Type B pancreatic cell (in vitro differentiated cells): ENCODE measurements around the gene HPCAL1. TPM values are rescaled to one million over a fixed set of nuclear protein-coding genes. Genes with fewer than 3 reads are reported as not detected.

Experiments used
- DNase-seq: peaks from one replicate; pipeline ENCODE4 v3.0.0; 2021; ENCODE audit warnings: mixed read lengths; ENCODE audit not compliant: unreplicated experiment; ENCODE audit errors: extremely low spot score
- H3K27ac Mint-ChIP-seq: 2 replicates; pipeline ENCODE4 v1.8.0; 2021; ENCODE audit warnings: mild to moderate bottlenecking, mixed read lengths
- H3K27me3 Mint-ChIP-seq: 2 replicates; pipeline ENCODE4 v1.8.0; 2021; ENCODE audit warnings: mixed read lengths
- H3K36me3 Mint-ChIP-seq: 2 replicates; pipeline ENCODE4 v1.8.0; 2021; ENCODE audit warnings: mixed read lengths
- H3K4me1 Mint-ChIP-seq: one replicate; pipeline ENCODE4 v1.8.0; 2021; ENCODE audit warnings: mixed read lengths; ENCODE audit not compliant: unreplicated experiment
- H3K4me3 Mint-ChIP-seq: 2 replicates; pipeline ENCODE4 v1.8.0; 2021; ENCODE audit warnings: mild to moderate bottlenecking, mixed read lengths
- H3K9me3 Mint-ChIP-seq: 2 replicates; pipeline ENCODE4 v1.8.0; 2021; ENCODE audit warnings: mixed read lengths
- total RNA-seq: library from RNA; stranded (reverse); gene quantifications from 2 replicates; pipeline ENCODE4 v1.2.1, GENCODE V29; 2021; ENCODE audit warnings: low replicate concordance
- TF ChIP-seq, protein P1 (sequence below): fragments of 200-600 bp; sonication (generic); conservative IDR thresholded peaks from 2 replicates; pipeline ENCODE4 v1.5.0; 2021; ENCODE audit warnings: antibody characterized with exemption, mild to moderate bottlenecking

The HPCAL1 gene
- total RNA-seq, 1 donor from 2014 or later: 17.8 TPM

DNA sequence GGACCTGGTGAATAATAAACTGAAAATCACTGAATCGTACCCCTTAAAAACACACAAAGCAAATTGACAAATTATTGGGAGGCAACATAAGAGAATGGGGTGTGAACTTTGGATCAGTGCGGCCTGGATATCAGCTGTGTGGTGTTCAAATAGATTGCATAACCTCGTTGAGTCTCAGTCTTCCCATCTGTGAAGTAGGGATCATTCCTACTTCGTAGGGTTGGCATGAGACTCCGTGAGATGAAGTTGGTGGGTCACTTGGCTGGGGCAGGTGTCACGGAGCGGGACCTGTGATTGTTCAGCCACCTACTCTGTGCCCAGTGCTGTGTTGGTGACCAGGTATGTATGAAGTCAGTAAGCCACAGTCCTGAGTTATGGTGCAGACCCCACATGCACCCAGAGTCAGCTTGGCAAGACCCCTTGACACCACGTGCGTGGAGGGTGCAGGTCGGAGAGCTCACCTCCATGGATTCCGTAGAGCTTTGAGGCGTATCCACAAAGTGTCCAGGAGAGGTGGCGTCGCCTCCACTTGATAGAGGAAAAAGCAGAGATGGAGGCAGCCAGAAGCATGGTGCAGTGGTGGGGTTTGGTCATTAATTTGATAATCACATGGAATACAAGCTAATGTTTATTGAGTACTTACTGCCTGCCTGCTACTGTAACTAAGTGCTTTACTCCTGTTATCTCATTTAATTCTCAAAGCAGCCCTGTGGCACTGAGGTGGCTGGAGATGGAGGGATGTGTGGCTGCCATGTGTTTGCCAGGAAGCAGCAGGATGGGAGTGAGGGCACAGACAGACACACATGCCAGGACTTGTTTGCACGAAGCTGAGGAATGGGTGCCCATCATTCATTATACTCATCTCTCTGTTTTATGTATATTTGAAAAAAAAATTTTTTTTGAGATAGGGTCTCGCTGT is 35.8 kb downstream of the HPCAL1 start:
- Mint-ChIP-seq H3K9me3 (no peaks in the 10 kb centered on the region), H3K36me3 (no peaks in the 10 kb centered on the region), H3K27ac (no peak overlapping the region), H3K27me3 (no peaks in the 10 kb centered on the region), H3K4me3 (no peak overlapping the region), H3K4me1 (peaks cover 21% of the 10 kb centered on the region)
- TF ChIP-seq, protein P1, sequence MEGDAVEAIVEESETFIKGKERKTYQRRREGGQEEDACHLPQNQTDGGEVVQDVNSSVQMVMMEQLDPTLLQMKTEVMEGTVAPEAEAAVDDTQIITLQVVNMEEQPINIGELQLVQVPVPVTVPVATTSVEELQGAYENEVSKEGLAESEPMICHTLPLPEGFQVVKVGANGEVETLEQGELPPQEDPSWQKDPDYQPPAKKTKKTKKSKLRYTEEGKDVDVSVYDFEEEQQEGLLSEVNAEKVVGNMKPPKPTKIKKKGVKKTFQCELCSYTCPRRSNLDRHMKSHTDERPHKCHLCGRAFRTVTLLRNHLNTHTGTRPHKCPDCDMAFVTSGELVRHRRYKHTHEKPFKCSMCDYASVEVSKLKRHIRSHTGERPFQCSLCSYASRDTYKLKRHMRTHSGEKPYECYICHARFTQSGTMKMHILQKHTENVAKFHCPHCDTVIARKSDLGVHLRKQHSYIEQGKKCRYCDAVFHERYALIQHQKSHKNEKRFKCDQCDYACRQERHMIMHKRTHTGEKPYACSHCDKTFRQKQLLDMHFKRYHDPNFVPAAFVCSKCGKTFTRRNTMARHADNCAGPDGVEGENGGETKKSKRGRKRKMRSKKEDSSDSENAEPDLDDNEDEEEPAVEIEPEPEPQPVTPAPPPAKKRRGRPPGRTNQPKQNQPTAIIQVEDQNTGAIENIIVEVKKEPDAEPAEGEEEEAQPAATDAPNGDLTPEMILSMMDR: no peak
- no peak for DNase-seq

DNA sequence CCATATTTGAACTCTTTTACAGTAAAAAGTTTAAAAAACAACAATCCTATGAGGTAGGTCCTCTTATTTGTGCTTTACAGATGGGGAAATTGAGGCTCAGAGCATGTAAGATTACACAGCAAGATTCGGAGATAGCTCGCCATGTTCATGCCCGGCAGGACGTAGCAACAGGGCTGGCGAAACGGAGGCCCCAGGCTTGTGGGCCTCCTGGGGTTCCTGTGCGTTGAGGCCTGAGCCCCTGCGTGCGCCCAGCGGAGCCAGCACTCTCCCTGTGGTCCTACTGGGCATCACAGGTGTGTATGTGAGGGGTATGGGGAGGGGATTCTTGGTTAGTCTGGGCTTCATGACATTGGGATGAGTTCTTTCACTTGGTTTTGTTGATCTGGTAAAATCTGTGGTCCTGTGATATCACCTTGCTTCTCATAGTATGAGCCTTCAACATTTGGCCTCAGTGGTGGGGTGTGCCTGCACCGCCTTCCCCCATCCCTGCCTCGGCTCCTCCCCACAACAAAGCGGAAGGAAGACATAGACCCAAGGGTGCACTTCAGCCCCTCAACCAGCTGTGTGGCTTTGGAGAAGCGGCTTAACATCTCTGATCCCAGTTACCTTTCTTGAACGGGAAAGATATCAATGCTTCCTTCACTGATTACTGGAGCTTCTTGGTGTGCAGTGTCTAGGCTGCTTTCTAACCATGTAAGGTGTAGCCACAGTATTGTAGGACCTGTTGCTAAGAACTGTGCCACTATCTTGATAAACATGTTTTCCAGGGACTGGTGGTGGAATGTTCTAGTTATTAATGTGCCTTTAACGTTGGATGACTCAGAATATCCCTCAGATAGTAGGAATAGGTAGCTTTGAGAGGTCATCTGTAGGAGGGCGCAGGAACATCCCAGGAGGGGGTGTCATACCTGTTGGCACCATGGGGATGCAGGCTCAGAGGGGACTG is 37.2 kb downstream of the HPCAL1 start:
- Mint-ChIP-seq H3K4me1 (peaks cover 32% of the 10 kb centered on the region), H3K27ac (no peak overlapping the region), H3K36me3 (no peaks in the 10 kb centered on the region), H3K27me3 (peaks cover 4% of the 10 kb centered on the region), H3K9me3 (no peaks in the 10 kb centered on the region), H3K4me3 (no peak overlapping the region)
- no peak for DNase-seq
- TF ChIP-seq, protein P1: no peak

DNA sequence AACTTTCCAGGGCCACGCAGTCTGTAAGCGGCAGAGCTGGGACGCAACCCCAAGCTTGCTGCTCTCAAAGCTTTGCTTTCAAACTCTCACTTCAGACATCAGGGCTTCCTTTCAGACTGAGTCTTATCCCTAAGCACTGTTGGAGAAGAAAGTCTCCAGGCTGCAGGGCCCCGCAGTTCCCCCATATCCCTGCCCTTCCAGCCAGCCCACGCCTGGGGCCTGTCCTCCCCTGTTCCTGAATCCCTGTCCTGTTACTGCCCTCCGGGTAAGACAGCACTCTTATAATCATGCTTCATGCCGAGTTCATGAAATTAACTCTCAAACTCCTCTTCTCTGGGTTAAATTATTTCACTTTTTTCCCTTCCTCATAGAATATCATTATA is 37.9 kb downstream of the HPCAL1 start:
- H3K4me1 Mint-ChIP-seq: peaks cover 34% of the 10 kb centered on the region
- no peak overlapping the region for H3K27ac Mint-ChIP-seq
- peaks cover 6% of the 10 kb centered on the region for H3K27me3 Mint-ChIP-seq
- no peaks in the 10 kb centered on the region for H3K36me3 Mint-ChIP-seq
- no peak overlapping the region for H3K4me3 Mint-ChIP-seq
- H3K9me3 Mint-ChIP-seq: no peaks in the 10 kb centered on the region
- TF ChIP-seq, protein P1: no peak
- no peak for DNase-seq

DNA sequence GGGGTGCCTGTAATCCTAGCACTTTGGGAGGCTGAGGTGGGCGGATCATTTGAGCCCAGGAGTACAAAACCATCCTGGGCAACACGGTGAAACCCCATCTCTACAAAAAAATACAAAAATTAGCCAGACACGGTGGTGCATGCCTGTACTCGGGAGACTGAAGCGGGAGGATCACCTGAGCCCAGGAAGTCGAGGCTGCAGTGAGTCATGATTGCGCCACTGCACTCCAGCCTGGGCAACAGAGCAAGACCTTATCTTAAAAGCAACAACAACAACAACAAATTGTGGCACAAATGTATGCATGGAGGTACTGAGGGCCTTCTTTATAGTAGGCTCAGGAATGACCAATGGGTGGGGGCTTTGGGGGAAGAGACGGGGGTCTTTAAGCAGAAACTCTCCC is 38.5 kb downstream of the HPCAL1 start:
- DNase-seq: no peak
- H3K4me3 Mint-ChIP-seq: no peak overlapping the region
- H3K27me3 Mint-ChIP-seq: peaks cover 6% of the 10 kb centered on the region
- TF ChIP-seq, protein P1: no peak
- H3K36me3 Mint-ChIP-seq: no peaks in the 10 kb centered on the region
- H3K4me1 Mint-ChIP-seq: peaks cover 40% of the 10 kb centered on the region
- H3K9me3 Mint-ChIP-seq: no peaks in the 10 kb centered on the region
- no peak overlapping the region for H3K27ac Mint-ChIP-seq

DNA sequence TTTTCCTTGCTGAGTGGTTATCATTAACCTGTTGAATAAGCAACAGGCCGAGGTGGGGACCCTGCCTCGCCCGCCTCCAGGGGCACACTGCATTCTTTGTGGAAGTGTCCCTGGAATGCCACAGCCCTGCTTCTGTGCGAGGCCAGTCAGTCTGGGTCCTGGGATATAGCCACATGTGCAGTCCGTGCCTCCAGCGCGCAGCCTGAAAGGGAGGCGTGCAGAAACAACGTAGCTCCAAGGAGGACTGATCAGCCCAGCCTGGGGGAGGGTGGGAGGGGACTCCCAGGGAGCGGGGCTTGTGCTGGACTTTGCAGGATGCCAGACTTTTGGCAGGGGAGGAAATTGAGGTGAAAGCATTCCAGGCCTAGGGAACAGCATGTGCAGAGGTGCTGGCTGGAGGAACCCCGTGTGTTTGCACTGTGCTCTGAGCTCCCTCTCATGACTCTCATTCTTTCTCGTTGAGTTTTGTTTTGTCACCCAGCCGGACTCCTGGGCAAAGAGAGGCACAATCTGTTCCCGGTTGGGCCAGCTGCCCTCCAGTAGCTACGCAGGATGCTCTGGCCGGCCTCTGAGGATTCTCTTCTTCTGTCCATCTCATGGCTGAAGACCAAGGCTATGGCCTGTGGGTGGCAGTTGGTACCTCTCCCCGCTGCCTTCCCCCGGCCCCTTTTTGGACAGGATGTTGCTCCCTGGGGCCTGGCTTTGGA is 39.7 kb downstream of the HPCAL1 start:
- peak; percentile 60 for DNase-seq
- Mint-ChIP-seq H3K36me3 (no peaks in the 10 kb centered on the region), H3K4me1 (peaks cover 40% of the 10 kb centered on the region), H3K4me3 (no peak overlapping the region), H3K27ac (no peak overlapping the region), H3K27me3 (peaks cover 6% of the 10 kb centered on the region), H3K9me3 (no peaks in the 10 kb centered on the region)
- TF ChIP-seq, protein P1: no peak
